ENCODE results near the gene ZMYND10. TPM values are rescaled to one million over a fixed set of nuclear protein-coding genes. Genes with fewer than 3 reads are reported as not detected.

ZMYND10 gene
- total RNA-seq, 6 donors from 2014 or later, result 3.1 to 98.7 (median 31.5) TPM

GRCh38 chr3:50378024-50378423, 32.5 kb upstream of the ZMYND10 start:
- Histone ChIP-seq H3K36me3 (peaks cover 0 to 47% (median 4%) of the 10 kb centered on the region in 4 donors), H3K4me1 (no peaks in the 10 kb centered on the region), H3K27ac (no peak overlapping the region), H3K9me3 (no peaks in the 10 kb centered on the region), H3K4me3 (no peak overlapping the region), H3K27me3 (no peaks in the 10 kb centered on the region)
- TF ChIP-seq CTCF (IDR thresholded peaks at IDR 0.05), result no peak
- ATAC-seq (ENCODE audit: low FRiP score in 2 of 2) (no peak), DNase-seq (no peak)
- WGBS, 2 donors, result 87 to 90% methylated on average over 4 to 5 of the region's 6 CpGs

GRCh38 chr3:50375258-50375931, 29.9 kb upstream of the ZMYND10 start:
- Histone ChIP-seq H3K27me3 (no peaks in the 10 kb centered on the region), H3K36me3 (peaks cover 0 to 43% (median 4%) of the 10 kb centered on the region in 4 donors), H3K4me1 (no peaks in the 10 kb centered on the region), H3K4me3 (no peak overlapping the region), H3K27ac (no peak overlapping the region), H3K9me3 (no peaks in the 10 kb centered on the region)
- DNase-seq (no peak), ATAC-seq (ENCODE audit: low FRiP score in 2 of 2) (no peak)
- WGBS, 2 donors, result 73 to 78% methylated on average over 5 to 6 of the region's 7 CpGs
- no peak for TF ChIP-seq EP300 (IDR thresholded peaks at IDR 0.05)

- TF ChIP-seq POLR2A (IDR thresholded peaks at IDR 0.05), result no peak
- DNase-seq (peak in 1 of 2 donors; percentile 70), ATAC-seq (ENCODE audit: low FRiP score in 2 of 2) (no peak)
- Histone ChIP-seq H3K27ac (no peak overlapping the region), H3K4me1 (no peaks in the 10 kb centered on the region), H3K4me3 (no peak overlapping the region), H3K36me3 (peaks cover 0 to 43% (median 3%) of the 10 kb centered on the region in 4 donors), H3K9me3 (no peaks in the 10 kb centered on the region), H3K27me3 (no peaks in the 10 kb centered on the region)
- 53 to 80% methylated on average over 4 to 22 of the region's 22 CpGs for WGBS, 2 donors
Observed at GRCh38 chr3:50374363-50375257, 29.1 kb upstream of the ZMYND10 start.

GRCh38 chr3:50373146-50374051, 27.9 kb upstream of the ZMYND10 start:
- H3K9me3 ChIP-seq, result no peaks in the 10 kb centered on the region
- 51 to 58% methylated on average over 8 to 12 of the region's 12 CpGs for WGBS, 2 donors
- DNase-seq (no peak), ATAC-seq (ENCODE audit: low FRiP score in 2 of 2) (no peak)
- peaks cover 0 to 35% (median 2%) of the 10 kb centered on the region in 4 donors for H3K36me3 ChIP-seq
- TF ChIP-seq POLR2A (IDR thresholded peaks at IDR 0.05) (no peak), CTCF (IDR thresholded peaks at IDR 0.05) (no peak), POLR2AphosphoS5 (IDR thresholded peaks at IDR 0.05) (no peak)
- no peak overlapping the region for H3K27ac ChIP-seq
- H3K4me3 ChIP-seq, result no peak overlapping the region
- no peaks in the 10 kb centered on the region for H3K27me3 ChIP-seq
- no peaks in the 10 kb centered on the region for H3K4me1 ChIP-seq

GRCh38 chr3:50372349-50372748, 26.8 kb upstream of the ZMYND10 start:
- no peak for DNase-seq
- TF ChIP-seq POLR2AphosphoS5 (IDR thresholded peaks at IDR 0.05) (no peak), EP300 (IDR thresholded peaks at IDR 0.05) (no peak), CTCF (IDR thresholded peaks at IDR 0.05) (no peak), POLR2A (IDR thresholded peaks at IDR 0.05) (no peak)

More at GRCh38 chr3:50372349-50372748, 26.8 kb upstream of the ZMYND10 start:
- 60 to 79% methylated on average over 7 to 8 of the region's 8 CpGs for WGBS, 2 donors
- Histone ChIP-seq H3K27ac (no peak overlapping the region), H3K9me3 (no peaks in the 10 kb centered on the region), H3K36me3 (peaks cover 0 to 25% (median under 1%) of the 10 kb centered on the region in 4 donors), H3K4me3 (no peak overlapping the region), H3K27me3 (no peaks in the 10 kb centered on the region), H3K4me1 (no peaks in the 10 kb centered on the region)
- no peak for ATAC-seq (ENCODE audit: low FRiP score in 2 of 2)

Data from upper lobe of left lung (tissue), 6 donors.